Bronchial epithelial cell (primary cell): Measurements from ENCODE around the gene GGACT. TPM values are rescaled to one million over a fixed set of nuclear protein-coding genes. Genes with fewer than 3 reads are reported as not detected.
A peak's percentile ranks its signal among the peaks of the same experiment; 100 is the strongest.
"Not testable (repeated sequence)": the region's sequence is repeated elsewhere in the genome, so short reads cannot be mapped to it uniquely, and the experiment has no call there.

Experiments
- DNase-seq: peaks from one replicate; pipeline ENCODE4 v3.0.0-alpha.2; 2010; ENCODE audit warnings: low read depth
- FAIRE-seq: peaks from 2 replicates; lab custom pipeline; 2011; peaks lifted over from hg19 to GRCh38; lab: Jason Lieb, UNC
- H3K27me3 ChIP-seq: 2 replicates; pipeline ENCODE4 v1.5.1; 2011; ENCODE audit warnings: low read length; ENCODE audit not compliant: control insufficient read depth, insufficient read depth
- H3K36me3 ChIP-seq: 2 replicates; pipeline ENCODE4 v1.5.1; 2011; ENCODE audit warnings: low read length; ENCODE audit not compliant: control insufficient read depth, insufficient read depth
- H3K4me3 ChIP-seq: 2 replicates; pipeline ENCODE4 v1.5.1; 2011; ENCODE audit warnings: mild to moderate bottlenecking, low read depth, low read length, control low read depth
- total RNA-seq: library from RNA; depleted of rRNA; stranded (reverse); fragments of >200 nt; gene quantifications from 2 replicates; pipeline ENCODE4 v1.2.1, GENCODE V29; 2014
- TF ChIP-seq, protein P1 (sequence below): IDR thresholded peaks from 2 replicates; pipeline ENCODE4 v1.5.1; 2011; ENCODE audit warnings: mild to moderate bottlenecking, moderate library complexity, low read length, control low read depth, inconsistent platforms; ENCODE audit not compliant: insufficient read depth, severe bottlenecking

The GGACT gene
- total RNA-seq, 1 donor from 2014 or later, result 5.5 TPM

DNA sequence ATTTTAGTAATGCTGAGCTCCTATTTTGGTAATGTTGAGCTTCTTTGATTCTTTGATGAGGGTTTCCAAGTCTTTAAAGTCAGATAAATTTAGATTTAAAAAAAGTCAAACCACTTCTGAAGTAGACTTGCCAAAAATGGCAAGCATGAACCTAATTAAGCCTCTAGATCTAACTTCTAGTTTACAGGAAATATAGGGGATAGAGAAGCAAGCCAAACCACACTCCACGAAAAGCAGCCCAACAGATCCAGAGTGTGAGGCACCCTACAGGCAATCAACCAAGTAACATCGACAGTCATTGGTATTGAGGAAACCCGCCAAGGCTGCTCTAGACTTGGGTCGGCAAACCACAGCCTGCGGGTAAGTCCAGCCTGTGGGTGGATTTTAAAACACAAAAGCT is 3.7 kb downstream of the GGACT start:
- Histone ChIP-seq H3K36me3 (peaks cover 2% of the 10 kb centered on the region), H3K4me3 (no peak overlapping the region), H3K27me3 (no peaks in the 10 kb centered on the region)
- DNase-seq (no peak), FAIRE-seq (no peak)
- TF ChIP-seq, protein P1, sequence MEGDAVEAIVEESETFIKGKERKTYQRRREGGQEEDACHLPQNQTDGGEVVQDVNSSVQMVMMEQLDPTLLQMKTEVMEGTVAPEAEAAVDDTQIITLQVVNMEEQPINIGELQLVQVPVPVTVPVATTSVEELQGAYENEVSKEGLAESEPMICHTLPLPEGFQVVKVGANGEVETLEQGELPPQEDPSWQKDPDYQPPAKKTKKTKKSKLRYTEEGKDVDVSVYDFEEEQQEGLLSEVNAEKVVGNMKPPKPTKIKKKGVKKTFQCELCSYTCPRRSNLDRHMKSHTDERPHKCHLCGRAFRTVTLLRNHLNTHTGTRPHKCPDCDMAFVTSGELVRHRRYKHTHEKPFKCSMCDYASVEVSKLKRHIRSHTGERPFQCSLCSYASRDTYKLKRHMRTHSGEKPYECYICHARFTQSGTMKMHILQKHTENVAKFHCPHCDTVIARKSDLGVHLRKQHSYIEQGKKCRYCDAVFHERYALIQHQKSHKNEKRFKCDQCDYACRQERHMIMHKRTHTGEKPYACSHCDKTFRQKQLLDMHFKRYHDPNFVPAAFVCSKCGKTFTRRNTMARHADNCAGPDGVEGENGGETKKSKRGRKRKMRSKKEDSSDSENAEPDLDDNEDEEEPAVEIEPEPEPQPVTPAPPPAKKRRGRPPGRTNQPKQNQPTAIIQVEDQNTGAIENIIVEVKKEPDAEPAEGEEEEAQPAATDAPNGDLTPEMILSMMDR, result no peak

DNA sequence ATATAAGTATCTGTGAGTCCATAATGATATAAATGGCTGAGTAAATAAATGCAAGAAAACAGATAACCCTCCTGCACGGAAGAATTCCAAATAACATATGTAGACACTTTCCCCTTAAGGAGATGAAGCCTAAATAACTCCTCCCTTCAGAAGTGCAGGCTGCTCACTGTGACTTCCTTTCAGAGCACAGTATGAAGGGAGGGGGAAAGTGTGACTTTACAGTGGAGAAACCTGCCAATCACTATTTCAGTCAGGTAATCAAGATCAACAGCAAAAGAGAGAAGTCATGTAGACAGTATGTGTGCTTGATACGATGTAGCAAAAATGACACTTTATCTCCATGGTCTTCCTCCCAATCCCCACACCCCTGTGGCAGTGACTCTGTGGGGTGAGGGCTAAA is 7.1 kb downstream of the GGACT start:
- TF ChIP-seq, protein P1, result no peak
- H3K4me3 ChIP-seq, result no peak overlapping the region
- peaks cover 2% of the 10 kb centered on the region for H3K36me3 ChIP-seq
- FAIRE-seq (peak; percentile 7), DNase-seq (no peak)
- no peaks in the 10 kb centered on the region for H3K27me3 ChIP-seq

DNA sequence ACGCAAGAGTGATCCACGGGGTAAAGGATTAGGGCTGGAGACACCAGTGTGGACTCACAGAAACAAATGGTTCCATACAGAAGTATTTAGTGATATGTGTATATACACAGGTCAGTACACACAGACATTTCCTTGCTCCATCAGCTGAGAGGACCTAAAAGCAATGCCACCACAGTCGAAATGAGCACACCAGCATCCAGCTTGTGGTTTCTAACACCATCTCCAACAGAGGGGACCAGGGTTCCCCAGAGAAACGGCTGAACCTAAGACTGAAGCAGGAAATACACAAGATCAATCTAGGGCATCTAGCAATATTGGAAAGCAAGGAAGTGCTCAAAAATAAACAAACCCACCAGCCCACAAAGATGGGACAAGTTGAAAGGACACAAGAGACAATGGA is 7.6 kb downstream of the GGACT start:
- TF ChIP-seq, protein P1, result no peak
- Histone ChIP-seq H3K36me3 (peaks cover 2% of the 10 kb centered on the region), H3K4me3 (no peak overlapping the region), H3K27me3 (no peaks in the 10 kb centered on the region)
- no peak for DNase-seq
- no peak for FAIRE-seq

DNA sequence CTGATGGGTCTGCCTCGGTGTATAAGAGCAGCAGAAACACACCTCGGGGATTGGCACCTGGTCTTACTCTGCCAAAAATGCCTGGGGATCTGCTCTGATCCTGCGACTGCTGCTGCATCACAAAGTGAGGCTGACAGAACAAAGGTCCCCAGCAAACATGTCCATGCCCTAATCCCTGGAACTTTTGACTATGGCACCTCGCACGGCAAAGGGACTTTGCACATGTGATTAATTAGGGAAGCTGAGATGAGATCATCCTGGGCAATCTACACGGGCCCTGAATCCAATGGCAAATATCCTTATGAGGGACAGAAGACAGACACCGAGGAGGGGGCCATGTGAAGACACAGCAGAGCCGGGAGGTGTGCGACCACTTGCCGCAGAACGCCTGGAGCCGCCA is 8.5 kb downstream of the GGACT start:
- Histone ChIP-seq H3K27me3 (no peaks in the 10 kb centered on the region), H3K36me3 (peaks cover 2% of the 10 kb centered on the region), H3K4me3 (no peak overlapping the region)
- FAIRE-seq (no peak), DNase-seq (no peak)
- TF ChIP-seq, protein P1, result no peak

DNA sequence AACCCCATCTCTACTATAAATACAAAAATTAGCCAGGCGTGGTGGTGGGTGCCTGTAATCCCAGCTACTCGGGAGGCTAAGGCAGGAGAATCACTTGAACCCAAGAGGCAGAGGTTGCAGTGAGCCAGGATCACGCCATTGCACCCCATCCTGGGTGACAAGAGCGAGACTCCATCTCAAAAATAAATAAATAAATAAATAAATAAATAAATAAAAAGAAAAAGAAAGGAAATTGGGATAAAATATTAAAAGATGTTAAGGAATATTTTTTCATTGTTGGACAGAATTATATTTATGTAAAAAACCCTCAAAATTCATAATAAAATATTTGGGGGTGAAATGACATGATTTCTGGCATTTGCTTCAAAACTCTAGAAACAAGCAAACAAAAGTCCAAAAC is 11.3 kb downstream of the GGACT start:
- H3K36me3 ChIP-seq, H3K27me3 ChIP-seq, H3K4me3 ChIP-seq, DNase-seq, FAIRE-seq: not testable (repeated sequence)

DNA sequence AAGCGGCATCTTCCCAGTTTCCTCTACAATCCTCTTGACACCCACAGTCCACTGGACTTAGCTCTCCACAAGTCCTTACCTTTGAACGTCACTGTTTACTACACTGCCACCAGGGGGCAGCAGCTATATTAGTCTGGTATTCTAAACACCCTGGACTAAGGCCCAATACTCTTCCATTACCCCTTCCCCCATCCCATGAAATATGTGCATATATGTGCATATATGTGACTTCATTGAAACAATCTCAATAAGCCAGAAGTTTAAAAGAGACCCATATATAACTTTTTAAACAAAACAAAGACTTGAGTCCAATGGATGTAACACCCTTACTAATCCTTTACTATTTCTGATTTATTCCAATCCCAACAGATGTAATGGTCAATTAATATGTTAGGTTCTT is 15.5 kb downstream of the GGACT start:
- DNase-seq, result peak; percentile 77
- Histone ChIP-seq H3K27me3 (no peaks in the 10 kb centered on the region), H3K36me3 (no peaks in the 10 kb centered on the region), H3K4me3 (no peak overlapping the region)
- TF ChIP-seq, protein P1, result peak; percentile 72
- no peak for FAIRE-seq
